SU-DHL-6 (cell line): ENCODE data around the gene EYA2.

ENCODE experiments used
- H2AFZ ChIP-seq: fragments of 200-600 bp; sonication (generic); 2 replicates; pipeline ENCODE4 v1.6.1; 2014; ENCODE audit warnings: low read depth, mild to moderate bottlenecking, moderate library complexity, mixed read lengths, antibody characterized with exemption, low read length; ENCODE audit not compliant: severe bottlenecking
- H3F3A ChIP-seq: fragments of 200-600 bp; shearing (Covaris generic); 2 replicates; pipeline ENCODE4 v1.6.0; 2016; ENCODE audit warnings: antibody characterized with exemption, mild to moderate bottlenecking; ENCODE audit not compliant: insufficient read depth
- H3K27ac ChIP-seq: fragments of 200-600 bp; sonication (generic); 2 replicates; pipeline ENCODE4 v1.5.1; 2016; ENCODE audit warnings: low read depth, mild to moderate bottlenecking, low read length, moderate library complexity, mixed read lengths
- H3K27me3 ChIP-seq: fragments of 200-600 bp; sonication (generic), shearing (Covaris generic); 2 replicates; pipeline ENCODE4 v1.6.0; 2014; ENCODE audit warnings: mild to moderate bottlenecking, low read length
- H3K36me3 ChIP-seq: fragments of 200-600 bp; sonication (generic); 2 replicates; pipeline ENCODE4 v1.6.1; 2014; ENCODE audit warnings: mild to moderate bottlenecking, low read length, mixed read lengths
- H3K4me2 ChIP-seq: fragments of 300-600, 200-600 bp; shearing (Covaris generic), sonication (generic); 2 replicates; pipeline ENCODE4 v1.6.0; 2014; ENCODE audit warnings: low read length, low read depth, mild to moderate bottlenecking; ENCODE audit not compliant: poor library complexity, severe bottlenecking
- H3K4me3 ChIP-seq: fragments of 200-600 bp; sonication (generic); 2 replicates; pipeline ENCODE4 v1.5.1; 2014; ENCODE audit warnings: antibody characterized with exemption, low read length, mild to moderate bottlenecking, mixed read lengths; ENCODE audit not compliant: insufficient read depth, poor library complexity, severe bottlenecking
- H3K79me2 ChIP-seq: fragments of 200-600 bp; sonication (generic); 2 replicates; pipeline ENCODE4 v1.6.1; 2014; ENCODE audit warnings: mild to moderate bottlenecking, low read length, moderate library complexity; ENCODE audit not compliant: insufficient read depth
- H3K9ac ChIP-seq: fragments of 200-600 bp; sonication (generic); 2 replicates; pipeline ENCODE4 v1.7.0; 2014; ENCODE audit warnings: mild to moderate bottlenecking, low read length
- H3K9me2 ChIP-seq: fragments of 200-600 bp; sonication (generic); replicated peaks from 2 replicates; pipeline ENCODE4 v1.6.1; 2014; ENCODE audit warnings: low read length; ENCODE audit not compliant: insufficient read depth
- H3K9me3 ChIP-seq: fragments of 200-600 bp; sonication (generic); 2 replicates; pipeline ENCODE4 v1.6.1; 2014; ENCODE audit warnings: low read length, mixed read lengths; ENCODE audit not compliant: insufficient read depth
- H4K20me1 ChIP-seq: fragments of 200-600 bp; sonication (generic); 2 replicates; pipeline ENCODE4 v1.6.1; 2014; ENCODE audit warnings: low read depth, mild to moderate bottlenecking, antibody characterized with exemption, low read length, moderate library complexity, mixed read lengths
- EZH2phosphoT487 ChIP-seq: fragments of 200-600 bp; sonication (generic), shearing (Covaris generic); conservative IDR thresholded peaks from 2 replicates; pipeline ENCODE4 v1.6.1; 2018; ENCODE audit warnings: mild to moderate bottlenecking, antibody characterized with exemption, low read length, moderate library complexity, mixed read lengths
- TF ChIP-seq, protein P1 (sequence below): fragments of 200-600 bp; sonication (generic); IDR thresholded peaks from one replicate; pipeline ENCODE4 v1.5.1; 2017; ENCODE audit warnings: antibody characterized with exemption, mild to moderate bottlenecking, low read length, moderate library complexity; ENCODE audit not compliant: insufficient read depth, poor library complexity, severe bottlenecking

Gene EYA2, protein sequence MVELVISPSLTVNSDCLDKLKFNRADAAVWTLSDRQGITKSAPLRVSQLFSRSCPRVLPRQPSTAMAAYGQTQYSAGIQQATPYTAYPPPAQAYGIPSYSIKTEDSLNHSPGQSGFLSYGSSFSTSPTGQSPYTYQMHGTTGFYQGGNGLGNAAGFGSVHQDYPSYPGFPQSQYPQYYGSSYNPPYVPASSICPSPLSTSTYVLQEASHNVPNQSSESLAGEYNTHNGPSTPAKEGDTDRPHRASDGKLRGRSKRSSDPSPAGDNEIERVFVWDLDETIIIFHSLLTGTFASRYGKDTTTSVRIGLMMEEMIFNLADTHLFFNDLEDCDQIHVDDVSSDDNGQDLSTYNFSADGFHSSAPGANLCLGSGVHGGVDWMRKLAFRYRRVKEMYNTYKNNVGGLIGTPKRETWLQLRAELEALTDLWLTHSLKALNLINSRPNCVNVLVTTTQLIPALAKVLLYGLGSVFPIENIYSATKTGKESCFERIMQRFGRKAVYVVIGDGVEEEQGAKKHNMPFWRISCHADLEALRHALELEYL

DNA sequence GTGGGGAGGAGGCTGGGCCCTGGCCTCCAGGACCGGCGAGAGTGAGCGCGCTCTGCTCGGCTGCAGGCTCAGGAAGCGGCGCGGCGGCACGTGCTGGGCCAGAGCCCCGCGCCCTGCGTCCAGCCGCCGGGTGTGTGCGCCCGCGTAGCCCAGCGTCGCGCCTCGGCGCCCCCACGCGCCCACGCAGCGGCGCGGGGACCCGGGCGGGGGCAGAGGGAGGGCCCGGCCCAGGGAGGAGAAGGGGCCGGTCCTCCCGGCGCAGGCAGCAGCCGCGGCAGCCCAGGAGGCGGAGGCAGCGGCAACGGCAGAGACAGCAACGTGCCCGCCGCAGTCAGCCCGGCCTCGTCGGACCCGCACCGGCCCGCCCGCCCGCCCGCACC is at the start of gene EYA2:
TSS of gene EYA2 (plus strand) at position 265 of the 380 bp plus-strand sequence. CDS start 95,168 bp downstream, outside the sequence.
- Histone ChIP-seq H3K27ac (no peak within 1 kb of the TSS), H3K9ac (no peak within 1 kb of the TSS), H3K36me3 (no peaks in the 10 kb centered on the region), H2AFZ (no peak within 1 kb of the TSS), H3K4me2 (no peak within 1 kb of the TSS), H3K4me3 (no peak within 1 kb of the TSS), H3K27me3 (no peaks in the 10 kb centered on the region), H3F3A (no peaks in the 10 kb centered on the region), H3K9me3 (no peaks in the 10 kb centered on the region), H4K20me1 (no peaks in the 10 kb centered on the region), H3K79me2 (no peaks in the 10 kb centered on the region), H3K9me2 (no peaks in the 10 kb centered on the region)
- TF ChIP-seq EZH2phosphoT487, result no peak

DNA sequence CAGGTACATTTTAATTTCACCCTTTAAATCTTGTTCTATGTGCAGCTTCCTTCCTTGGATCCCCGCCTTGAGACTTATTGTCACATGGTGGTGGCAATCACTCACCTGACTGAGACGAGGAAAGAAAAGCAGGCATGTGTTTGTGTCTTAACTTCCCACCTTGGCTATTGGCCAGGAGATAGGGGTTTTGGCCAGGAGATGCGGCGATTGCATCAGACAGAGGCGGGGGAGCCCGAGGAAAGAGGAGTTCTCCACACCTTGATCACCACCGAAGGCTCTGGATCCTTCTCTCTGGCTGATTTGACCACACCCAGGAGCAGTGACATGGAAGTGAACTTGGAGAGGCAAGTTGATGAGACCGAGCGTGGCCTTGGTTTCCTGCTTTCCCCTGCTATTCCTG is 49.7 kb upstream of the EYA2 start:
- Histone ChIP-seq H3K9ac (no peak overlapping the region), H3K4me3 (no peak overlapping the region), H3K4me2 (no peak overlapping the region), H4K20me1 (no peaks in the 10 kb centered on the region), H3K9me2 (no peaks in the 10 kb centered on the region), H2AFZ (no peak overlapping the region), H3K79me2 (no peaks in the 10 kb centered on the region), H3K27ac (no peak overlapping the region), H3K36me3 (no peaks in the 10 kb centered on the region), H3F3A (no peaks in the 10 kb centered on the region), H3K9me3 (no peaks in the 10 kb centered on the region), H3K27me3 (no peaks in the 10 kb centered on the region)
- no peak for TF ChIP-seq EZH2phosphoT487
- TF ChIP-seq, protein P1, sequence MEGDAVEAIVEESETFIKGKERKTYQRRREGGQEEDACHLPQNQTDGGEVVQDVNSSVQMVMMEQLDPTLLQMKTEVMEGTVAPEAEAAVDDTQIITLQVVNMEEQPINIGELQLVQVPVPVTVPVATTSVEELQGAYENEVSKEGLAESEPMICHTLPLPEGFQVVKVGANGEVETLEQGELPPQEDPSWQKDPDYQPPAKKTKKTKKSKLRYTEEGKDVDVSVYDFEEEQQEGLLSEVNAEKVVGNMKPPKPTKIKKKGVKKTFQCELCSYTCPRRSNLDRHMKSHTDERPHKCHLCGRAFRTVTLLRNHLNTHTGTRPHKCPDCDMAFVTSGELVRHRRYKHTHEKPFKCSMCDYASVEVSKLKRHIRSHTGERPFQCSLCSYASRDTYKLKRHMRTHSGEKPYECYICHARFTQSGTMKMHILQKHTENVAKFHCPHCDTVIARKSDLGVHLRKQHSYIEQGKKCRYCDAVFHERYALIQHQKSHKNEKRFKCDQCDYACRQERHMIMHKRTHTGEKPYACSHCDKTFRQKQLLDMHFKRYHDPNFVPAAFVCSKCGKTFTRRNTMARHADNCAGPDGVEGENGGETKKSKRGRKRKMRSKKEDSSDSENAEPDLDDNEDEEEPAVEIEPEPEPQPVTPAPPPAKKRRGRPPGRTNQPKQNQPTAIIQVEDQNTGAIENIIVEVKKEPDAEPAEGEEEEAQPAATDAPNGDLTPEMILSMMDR, result no peak

DNA sequence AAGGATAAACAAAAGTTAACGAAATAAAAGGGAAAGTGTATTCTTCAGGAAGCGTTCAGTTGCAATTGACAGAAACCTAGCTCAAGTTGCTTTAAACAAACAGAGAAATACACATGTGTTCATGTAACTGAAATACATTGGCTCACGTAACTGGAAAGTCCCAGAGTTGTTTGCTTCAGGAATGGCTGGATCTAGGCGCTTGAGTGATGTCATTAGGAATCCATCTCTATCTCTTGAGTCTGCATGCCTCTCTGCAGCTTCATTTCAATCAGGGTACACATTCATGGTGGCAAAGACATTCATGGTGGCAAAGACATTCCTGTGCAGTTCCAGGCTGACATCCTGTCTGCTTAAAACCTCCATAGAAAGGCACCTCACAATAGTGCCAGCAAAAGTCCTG is 45.4 kb upstream of the EYA2 start:
- Histone ChIP-seq H3K27ac (no peak overlapping the region), H3K4me3 (no peak overlapping the region)
- TF ChIP-seq, protein P1, result no peak
- no peak for TF ChIP-seq EZH2phosphoT487

DNA sequence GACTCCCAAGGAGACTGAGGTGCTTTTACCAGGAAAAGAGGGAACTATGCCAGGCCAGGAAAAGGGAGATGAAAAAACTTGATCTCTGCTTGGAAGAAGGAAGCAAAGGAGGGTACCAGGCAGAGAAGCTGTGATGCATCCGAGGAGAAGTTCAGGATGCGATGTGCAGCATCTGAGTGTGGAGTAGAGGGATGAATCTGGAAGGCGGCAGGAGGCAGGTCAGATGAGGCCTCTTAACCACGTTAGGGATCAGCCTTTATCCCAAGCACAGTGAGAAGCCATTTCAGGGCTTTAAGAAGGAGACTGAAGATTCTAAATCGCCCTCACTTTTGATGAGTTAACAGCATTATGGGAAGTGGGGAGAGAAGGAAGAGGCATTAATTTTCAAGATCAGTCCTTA is 44.9 kb upstream of the EYA2 start:
- Histone ChIP-seq H3K4me2 (no peak overlapping the region), H3K9me2 (no peaks in the 10 kb centered on the region), H3K9me3 (no peaks in the 10 kb centered on the region), H3K27me3 (0 out of 2 replicates have a peak, but pooled peaks cover 4% of the 10 kb centered on the region), H3K9ac (no peak overlapping the region), H2AFZ (no peak overlapping the region), H3F3A (no peaks in the 10 kb centered on the region), H3K79me2 (no peaks in the 10 kb centered on the region), H3K27ac (no peak overlapping the region), H3K36me3 (no peaks in the 10 kb centered on the region), H3K4me3 (no peak overlapping the region), H4K20me1 (no peaks in the 10 kb centered on the region)
- TF ChIP-seq, protein P1, result no peak
- no peak for TF ChIP-seq EZH2phosphoT487

More for the DNA sequence above, 45.4 kb upstream of the EYA2 start:
- Histone ChIP-seq H2AFZ (no peak overlapping the region), H3F3A (no peaks in the 10 kb centered on the region), H3K9ac (no peak overlapping the region), H3K9me3 (no peaks in the 10 kb centered on the region), H4K20me1 (no peaks in the 10 kb centered on the region), H3K9me2 (no peaks in the 10 kb centered on the region), H3K4me2 (no peak overlapping the region), H3K79me2 (no peaks in the 10 kb centered on the region), H3K27me3 (0 out of 2 replicates have a peak, but pooled peaks cover 4% of the 10 kb centered on the region), H3K36me3 (no peaks in the 10 kb centered on the region)
